Fibroblast of gingiva (primary cell): Measurements from ENCODE around the gene TMCO4.

Experiments used
- DNase-seq: peaks from one replicate; pipeline ENCODE4 v3.0.0-alpha.2; 2011; ENCODE audit warnings: low read depth

Gene TMCO4

GRCh38 chr1:19747761-19748160 is 52.0 kb downstream of the TMCO4 start:
- DNase-seq = no peak

- DNase-seq = no peak
These were observed 54.8 kb downstream of the TMCO4 start for GRCh38 chr1:19744886-19745285.

GRCh38 chr1:19744335-19744743 is 55.4 kb downstream of the TMCO4 start:
- no peak for DNase-seq

GRCh38 chr1:19743793-19744192 is 55.9 kb downstream of the TMCO4 start:
- no peak for DNase-seq

DNA sequence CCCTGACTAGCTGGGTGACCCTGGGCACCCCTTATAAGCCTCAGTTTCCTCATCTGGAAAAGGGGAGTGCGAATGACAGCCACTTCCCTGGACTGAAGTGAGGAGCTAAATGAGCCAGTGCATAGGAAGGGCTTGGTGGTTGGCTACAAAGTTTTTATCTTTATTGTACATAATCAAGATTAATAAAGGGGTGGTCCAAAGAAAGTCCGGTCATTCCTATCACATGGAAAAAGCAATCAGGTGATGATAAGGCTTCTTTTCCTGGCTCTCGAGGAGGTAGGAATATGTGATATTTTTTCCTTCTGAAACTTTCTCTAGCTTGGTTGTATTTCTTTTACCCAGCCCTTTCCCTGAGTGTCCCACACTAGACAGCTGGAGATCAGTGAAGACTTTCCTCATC is 56.5 kb downstream of the TMCO4 start:
- DNase-seq = no peak

- no peak for DNase-seq
These were observed 60.1 kb downstream of the TMCO4 start for GRCh38 chr1:19739628-19740027.

DNA sequence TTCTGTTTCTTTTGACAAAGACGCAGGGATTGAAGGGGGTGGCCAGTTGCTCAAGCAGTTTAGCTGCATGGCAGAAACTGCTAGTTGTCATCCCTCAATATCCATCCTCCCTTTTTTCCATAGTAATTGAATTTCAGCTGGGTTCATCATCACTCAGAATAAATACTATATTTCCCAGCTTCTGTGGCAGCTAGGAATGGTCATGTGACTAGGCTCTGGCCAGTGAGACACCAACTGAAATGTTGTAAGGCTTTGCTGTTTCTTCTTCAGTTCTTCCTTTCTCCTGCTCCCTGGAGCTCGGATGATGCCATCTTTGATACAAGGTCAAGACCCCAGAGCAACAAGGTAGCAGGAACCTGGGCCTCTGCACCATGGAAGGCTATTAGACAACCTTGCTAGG is 61.0 kb downstream of the TMCO4 start:
- no peak for DNase-seq

GRCh38 chr1:19738076-19738475 is 61.6 kb downstream of the TMCO4 start:
- no peak for DNase-seq

DNA sequence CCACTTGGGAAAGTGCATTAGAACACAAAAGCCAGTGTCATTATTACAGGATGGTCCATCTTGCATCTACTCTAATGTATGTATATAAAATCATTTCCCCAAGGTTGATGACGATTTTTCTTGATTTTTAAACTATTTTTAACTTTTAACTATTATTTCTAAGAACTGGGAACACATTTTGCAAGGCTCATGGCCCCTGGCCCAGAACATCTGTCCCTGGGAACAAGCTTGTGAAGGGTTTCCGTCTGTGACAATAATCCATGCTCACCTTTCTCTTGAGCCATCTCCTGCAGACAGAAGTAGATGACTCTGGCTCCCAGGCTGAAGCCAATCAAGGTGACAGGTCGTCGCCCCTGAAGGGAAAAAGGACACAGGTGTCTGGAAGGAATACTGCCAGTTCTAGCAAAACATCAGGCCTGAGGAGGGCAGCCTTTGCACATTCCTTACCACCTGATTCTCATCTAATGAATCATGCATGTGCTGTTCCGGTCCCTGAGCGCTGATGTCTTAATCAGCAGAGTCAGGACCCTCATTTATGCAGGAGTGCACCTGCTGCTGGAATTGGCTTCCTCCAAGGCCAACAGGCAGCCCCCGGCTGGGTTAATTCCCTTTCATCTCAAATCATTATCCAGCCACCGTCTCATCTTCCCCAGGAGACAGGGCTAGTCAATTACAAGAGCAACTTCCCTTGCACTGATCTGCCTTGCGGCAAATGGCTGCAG is 62.5 kb downstream of the TMCO4 start:
- no peak for DNase-seq

- DNase-seq = peak; percentile 95
These were observed 64.1 kb downstream of the TMCO4 start for GRCh38 chr1:19735440-19736127.

- DNase-seq = peak; percentile 32
These were observed 65.2 kb downstream of the TMCO4 start for GRCh38 chr1:19734472-19734999.

GRCh38 chr1:19734056-19734455 is 65.7 kb downstream of the TMCO4 start:
- DNase-seq = no peak

GRCh38 chr1:19733615-19734014 is 66.1 kb downstream of the TMCO4 start:
- DNase-seq = no peak

- DNase-seq = no peak
These were observed 68.3 kb downstream of the TMCO4 start for GRCh38 chr1:19731311-19731821.

- no peak for DNase-seq
These were observed 68.9 kb downstream of the TMCO4 start for GRCh38 chr1:19730793-19731192.

DNA sequence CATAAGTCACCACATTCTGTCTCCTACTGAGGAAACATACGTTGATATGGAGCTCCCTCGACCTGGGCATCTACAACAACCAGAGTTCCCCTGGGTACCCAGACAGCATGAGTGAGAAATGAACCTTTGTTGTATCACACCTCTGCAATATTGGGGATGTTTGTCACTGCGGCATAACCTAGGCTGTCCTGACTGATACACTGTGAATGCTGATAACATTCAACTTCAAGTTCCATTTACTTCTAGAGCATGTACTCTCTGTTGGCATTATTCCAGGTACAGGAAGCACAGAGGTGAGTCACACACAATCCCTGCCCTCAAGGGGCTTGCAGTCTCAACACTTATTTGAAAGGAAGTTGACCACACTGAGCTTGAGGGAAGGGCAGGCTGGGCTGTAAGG is 69.5 kb downstream of the TMCO4 start:
- DNase-seq = no peak

- no peak for DNase-seq
These were observed 71.1 kb downstream of the TMCO4 start for GRCh38 chr1:19728413-19729145.

DNA sequence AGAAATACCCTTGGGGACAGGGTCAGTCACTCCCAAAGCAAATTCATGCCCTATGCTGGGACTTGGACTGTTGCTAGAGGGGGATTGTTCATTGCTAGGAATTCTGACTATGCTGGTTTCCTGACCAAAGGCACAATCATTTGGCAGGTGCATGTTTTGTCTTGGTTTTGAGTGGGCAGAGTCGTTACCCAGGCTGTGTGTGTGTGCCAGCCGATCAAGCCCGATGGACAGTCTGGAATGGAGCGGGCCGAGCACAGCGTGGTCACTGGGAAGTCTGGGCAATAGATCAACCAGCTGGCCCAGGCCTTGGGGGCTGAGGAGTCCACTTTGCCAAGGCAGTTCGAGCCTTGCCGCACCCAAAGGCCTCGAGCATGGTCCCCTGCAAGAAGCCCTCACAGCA is 74.1 kb downstream of the TMCO4 start:
- no peak for DNase-seq

- no peak for DNase-seq
These were observed 75.8 kb downstream of the TMCO4 start for GRCh38 chr1:19723874-19724273.

DNA sequence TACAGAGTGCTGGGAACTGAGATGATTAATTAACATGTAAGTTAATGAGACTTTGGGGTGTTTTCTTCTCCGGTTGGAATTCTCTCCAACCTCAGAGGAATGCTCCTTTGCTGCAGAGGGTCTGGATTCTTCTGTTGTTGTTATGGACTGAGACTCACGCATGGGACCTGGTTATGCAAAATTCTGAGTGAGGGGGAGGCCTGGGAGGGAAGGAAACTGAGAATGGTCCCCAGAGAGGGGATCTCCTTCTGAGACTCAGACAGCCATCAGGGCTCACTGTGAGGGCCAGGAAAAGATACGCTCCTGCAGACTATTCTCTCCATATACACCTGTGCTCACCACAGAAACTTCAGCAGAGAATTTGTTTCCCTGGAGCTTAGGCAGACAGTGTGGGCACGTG is 78.7 kb downstream of the TMCO4 start:
- DNase-seq = no peak

DNA sequence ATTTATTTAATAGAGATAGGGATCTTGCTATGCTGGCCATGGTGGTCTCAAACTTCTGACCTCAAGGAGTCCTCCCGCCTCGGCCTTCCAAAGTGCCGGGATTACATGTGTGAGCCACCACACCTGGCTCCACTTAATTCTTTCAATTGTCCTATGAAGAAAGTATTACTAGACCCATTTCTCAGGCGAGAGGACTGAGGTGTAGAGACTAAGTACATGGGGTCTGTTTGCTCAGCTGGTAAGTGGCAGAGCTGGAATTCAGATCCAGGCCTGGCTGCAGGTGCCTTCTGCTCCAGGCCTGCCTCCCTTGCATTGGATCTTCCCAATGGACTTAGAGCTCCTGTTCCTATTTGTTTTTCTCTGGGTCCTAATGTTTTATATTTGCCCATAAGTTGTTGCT is 79.5 kb downstream of the TMCO4 start:
- DNase-seq = no peak

DNA sequence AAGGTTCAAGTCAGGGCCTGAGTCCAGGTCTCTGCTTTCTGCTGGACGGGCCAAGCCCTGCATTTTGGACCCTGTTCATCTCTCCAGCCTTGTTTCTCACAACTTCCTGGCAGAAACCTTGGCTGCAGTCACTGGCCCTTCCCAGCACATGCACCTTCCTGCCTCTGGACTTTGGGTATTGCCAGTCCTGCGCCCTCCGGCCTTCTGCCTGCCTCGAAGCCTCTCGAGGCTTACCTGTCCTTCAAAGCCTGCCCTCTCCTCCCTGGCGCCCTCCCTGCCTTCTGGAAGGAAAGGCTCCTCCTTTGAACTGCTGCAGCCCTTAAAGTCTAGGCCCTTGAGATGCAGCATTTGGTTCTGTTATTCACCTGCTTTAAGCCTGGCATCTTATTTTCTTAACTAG is 82.2 kb downstream of the TMCO4 start:
- no peak for DNase-seq
